Activated T-helper 2 cell treated with anti-CD3 and anti-CD28 coated beads, Interferon-gamma antibody, Interleukin-2, Interleukin-4, amounts not matched to agents 10 μg/mL and 5 μg/mL and 100 μg/mL, durations not matched to agents 14 hours and 24 hours and 36 hours (primary cell): ENCODE data around the gene GPRIN2. TPM values are rescaled to one million over a fixed set of nuclear protein-coding genes. Genes with fewer than 3 reads are reported as not detected.
"Not testable (repeated sequence)": the region's sequence is repeated elsewhere in the genome, so short reads cannot be mapped to it uniquely, and the experiment has no call there.

ENCODE experiments used
- DNase-seq: peaks from one replicate; pipeline ENCODE4 v3.0.0; 2021; ENCODE audit warnings: low spot score
- H3K27ac Mint-ChIP-seq: one replicate; pipeline ENCODE4 v1.8.0; 2021; ENCODE audit warnings: mixed read lengths
- H3K27me3 Mint-ChIP-seq: one replicate; pipeline ENCODE4 v1.8.0; 2021; ENCODE audit warnings: low read depth, mixed read lengths
- H3K36me3 Mint-ChIP-seq: one replicate; pipeline ENCODE4 v1.8.0; 2021; ENCODE audit warnings: low read depth, mixed read lengths
- H3K4me1 Mint-ChIP-seq: one replicate; pipeline ENCODE4 v1.8.0; 2021; ENCODE audit warnings: low read depth, mixed read lengths
- H3K4me3 Mint-ChIP-seq: one replicate; pipeline ENCODE4 v1.8.0; 2021; ENCODE audit warnings: low read depth, mild to moderate bottlenecking, moderate library complexity, mixed read lengths
- H3K9me3 Mint-ChIP-seq: one replicate; pipeline ENCODE4 v1.8.0; 2021; ENCODE audit warnings: mixed read lengths
- intact Hi-C: fragments of 100-400 bp; cut with micrococcal nuclease; formaldehyde crosslinking; loops from one replicate; pipeline ENCODE4 v1.15.1; 2023
- total RNA-seq: library from RNA; stranded (reverse); gene quantifications from 2 replicates; pipeline ENCODE4 v1.2.3, GENCODE V29; 2022

GPRIN2 gene
- total RNA-seq, result not detected in 2 replicates

DNA sequence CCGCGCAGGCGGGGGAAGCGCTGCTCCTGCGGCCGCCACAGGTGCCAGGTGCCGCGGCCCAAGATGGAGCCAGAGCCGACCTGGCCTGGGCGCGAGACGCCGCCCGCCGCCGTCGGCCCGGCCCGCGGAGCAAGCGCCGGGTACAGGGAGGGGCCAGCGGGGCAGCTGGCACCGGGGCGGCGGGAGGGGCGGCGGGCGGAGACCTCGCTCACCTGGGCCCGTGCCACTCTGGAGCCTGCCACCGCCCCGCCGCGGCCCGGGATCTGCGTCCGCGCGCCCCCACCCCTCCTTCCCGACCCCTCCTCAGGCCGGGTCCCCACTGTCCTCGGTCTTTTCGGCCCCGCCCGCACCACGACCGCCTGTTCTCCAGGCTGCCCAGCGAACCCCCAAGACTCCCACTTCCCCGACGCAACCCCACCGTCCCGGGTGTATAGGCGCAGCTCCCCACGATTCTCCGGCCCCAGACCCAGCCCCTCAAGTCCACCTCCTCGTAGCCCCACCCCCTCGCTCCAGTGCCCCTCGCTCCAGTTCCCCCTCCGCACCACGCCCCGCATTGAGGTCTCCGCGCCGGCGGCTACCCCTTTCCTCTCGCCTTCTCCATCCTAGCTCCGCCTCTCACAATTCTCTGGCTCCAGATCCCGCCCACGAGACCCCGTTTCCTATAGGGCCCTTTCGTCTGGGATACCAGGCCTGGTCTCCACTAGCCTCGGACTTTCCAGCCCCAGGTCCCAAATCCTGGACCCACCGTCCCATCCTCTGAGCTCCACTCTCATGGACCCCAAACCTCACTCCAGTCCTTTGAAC lies at the start of gene GPRIN2:
GPRIN2 (minus strand) TSS at position 144 of the 804 bp plus-strand sequence. CDS start 5,922 bp downstream, outside the sequence.
- peaks cover 3% of the 10 kb centered on the region for H3K4me1 Mint-ChIP-seq
- H3K27me3 Mint-ChIP-seq, result peaks cover 14% of the 10 kb centered on the region
- peak; percentile 7 for DNase-seq
- intact Hi-C loops, result no loop called here
- no peak within 1 kb of the TSS for H3K27ac Mint-ChIP-seq
- peak within 1 kb of the TSS; percentile 63 for H3K4me3 Mint-ChIP-seq
- H3K9me3 Mint-ChIP-seq, result no peaks in the 10 kb centered on the region
- H3K36me3 Mint-ChIP-seq, result no peaks in the 10 kb centered on the region

GRCh38 chr10:46600516-46600915 lies 44.1 kb upstream of the GPRIN2 start:
- H3K4me3 Mint-ChIP-seq, H3K4me1 Mint-ChIP-seq, DNase-seq, H3K36me3 Mint-ChIP-seq, H3K27ac Mint-ChIP-seq, H3K27me3 Mint-ChIP-seq, H3K9me3 Mint-ChIP-seq, intact Hi-C loops: not testable (repeated sequence)

- DNase-seq, result peak; percentile 31
- H3K4me1 Mint-ChIP-seq, intact Hi-C loops, H3K27me3 Mint-ChIP-seq, H3K9me3 Mint-ChIP-seq, H3K27ac Mint-ChIP-seq, H3K36me3 Mint-ChIP-seq: not testable (repeated sequence)
- H3K4me3 Mint-ChIP-seq, result peak overlapping the region; percentile 73
These were observed 41.3 kb upstream of the GPRIN2 start for GRCh38 chr10:46597616-46598246.

DNA sequence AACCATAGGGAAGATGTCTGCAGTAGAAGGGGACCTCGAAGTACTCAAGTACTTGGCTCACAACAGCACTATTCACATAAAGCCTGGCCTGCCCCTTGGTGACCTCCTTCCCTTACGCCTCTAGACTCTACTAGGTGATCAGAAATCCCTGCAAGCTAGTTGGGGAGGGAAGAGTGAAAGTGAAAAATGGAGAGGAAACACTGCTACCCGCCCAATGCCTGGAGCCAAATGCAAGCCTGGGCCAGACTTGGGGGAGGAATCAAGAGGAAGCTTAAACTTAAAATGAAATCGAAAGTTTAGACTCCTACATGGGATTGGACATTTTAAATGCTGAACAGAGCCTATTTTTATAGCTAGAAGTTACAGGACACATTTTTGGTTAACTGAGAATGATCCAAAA lies 40.1 kb upstream of the GPRIN2 start:
- H3K4me3 Mint-ChIP-seq, H3K9me3 Mint-ChIP-seq, H3K36me3 Mint-ChIP-seq, H3K27ac Mint-ChIP-seq, intact Hi-C loops, H3K27me3 Mint-ChIP-seq, DNase-seq, H3K4me1 Mint-ChIP-seq: not testable (repeated sequence)

- H3K9me3 Mint-ChIP-seq, intact Hi-C loops, H3K36me3 Mint-ChIP-seq, H3K4me1 Mint-ChIP-seq, H3K27me3 Mint-ChIP-seq, DNase-seq, H3K4me3 Mint-ChIP-seq, H3K27ac Mint-ChIP-seq: not testable (repeated sequence)
These were observed 38.1 kb upstream of the GPRIN2 start for GRCh38 chr10:46594453-46595063.

DNA sequence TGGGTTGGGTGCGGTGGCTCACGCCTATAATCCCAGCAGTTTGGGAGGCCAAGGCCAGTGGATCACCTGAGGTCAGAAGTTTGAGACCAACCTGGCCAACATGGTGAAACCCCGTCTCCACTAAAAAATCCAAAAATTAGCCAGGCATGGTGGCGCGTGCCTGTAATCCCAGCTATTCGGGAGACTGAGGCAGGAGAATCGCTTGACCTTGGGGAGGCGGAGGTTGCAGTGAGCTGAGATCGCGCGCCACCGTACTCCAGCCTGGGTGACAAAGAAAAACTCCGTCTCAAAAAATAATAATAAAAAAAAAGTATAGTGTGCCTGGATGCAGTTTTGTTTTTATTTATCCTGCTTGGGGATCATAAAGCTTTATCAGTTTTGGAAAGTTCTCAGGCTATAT lies 36.8 kb upstream of the GPRIN2 start:
- DNase-seq, H3K4me1 Mint-ChIP-seq, H3K36me3 Mint-ChIP-seq, H3K27me3 Mint-ChIP-seq, H3K4me3 Mint-ChIP-seq, H3K27ac Mint-ChIP-seq, H3K9me3 Mint-ChIP-seq, intact Hi-C loops: not testable (repeated sequence)

DNA sequence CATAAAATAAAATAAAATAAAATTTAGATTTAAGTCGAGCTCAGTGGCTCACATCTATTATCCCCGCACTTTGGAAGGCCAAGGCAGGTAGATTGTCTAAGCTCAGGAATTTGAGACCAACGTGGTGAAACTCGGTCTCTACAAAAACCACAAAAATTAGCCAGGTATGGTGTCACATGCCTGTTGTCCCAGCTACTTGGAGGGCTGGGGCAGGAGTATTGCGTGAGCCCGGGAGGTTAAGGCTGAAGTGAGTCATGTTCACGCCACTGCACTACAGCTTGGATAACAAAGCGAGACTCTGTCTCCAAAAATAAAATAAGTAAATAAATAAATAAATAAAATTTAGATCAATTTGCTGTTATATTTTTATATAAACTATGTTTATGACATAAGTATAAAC lies 34.6 kb upstream of the GPRIN2 start:
- H3K27ac Mint-ChIP-seq, H3K4me3 Mint-ChIP-seq, H3K27me3 Mint-ChIP-seq, H3K4me1 Mint-ChIP-seq, intact Hi-C loops, H3K36me3 Mint-ChIP-seq, DNase-seq, H3K9me3 Mint-ChIP-seq: not testable (repeated sequence)

DNA sequence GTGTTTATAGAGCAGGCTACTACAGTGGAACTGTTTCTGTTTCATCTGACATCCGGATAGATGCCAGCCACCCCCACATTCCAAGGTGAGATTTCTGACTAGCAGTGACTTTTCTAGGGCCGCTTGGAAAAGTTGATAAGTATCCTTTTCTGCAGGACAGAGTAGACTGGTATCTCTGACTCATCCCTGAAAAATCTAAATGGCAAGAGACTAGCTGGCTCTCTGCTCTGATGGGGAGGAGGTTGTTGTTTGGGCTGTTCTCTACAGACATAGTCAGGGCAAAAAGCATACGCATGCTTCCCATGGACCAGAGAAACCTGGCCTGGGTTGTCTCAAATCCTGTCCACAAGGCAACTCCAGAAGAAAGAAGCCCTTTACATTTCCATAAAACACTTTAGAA lies 33.1 kb upstream of the GPRIN2 start:
- H3K4me3 Mint-ChIP-seq, H3K9me3 Mint-ChIP-seq, H3K4me1 Mint-ChIP-seq, H3K36me3 Mint-ChIP-seq, H3K27me3 Mint-ChIP-seq, H3K27ac Mint-ChIP-seq, intact Hi-C loops, DNase-seq: not testable (repeated sequence)

DNA sequence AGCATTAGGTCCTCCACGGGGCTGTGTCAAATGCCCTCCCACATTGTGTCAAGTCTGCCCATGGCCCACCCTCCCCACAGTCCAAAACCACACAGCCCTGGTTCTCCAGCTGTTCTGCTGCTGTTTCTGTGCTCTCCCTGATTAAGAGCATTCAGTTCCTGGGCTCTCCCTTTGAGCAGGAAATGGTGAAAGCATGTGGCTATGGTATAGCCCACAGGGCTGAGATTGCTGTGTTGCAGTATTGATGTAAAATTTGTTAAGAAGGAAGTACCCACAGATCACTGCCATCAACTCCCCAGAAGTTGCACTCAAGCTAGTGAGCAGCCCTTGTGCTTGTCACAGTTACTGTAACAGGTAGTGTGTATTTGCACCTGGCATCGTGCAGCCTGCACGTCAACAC lies 31.8 kb upstream of the GPRIN2 start:
- H3K36me3 Mint-ChIP-seq, H3K27me3 Mint-ChIP-seq: not testable (repeated sequence)

GRCh38 chr10:46587546-46587945 lies 31.1 kb upstream of the GPRIN2 start:
- H3K4me3 Mint-ChIP-seq, H3K27ac Mint-ChIP-seq, intact Hi-C loops, H3K9me3 Mint-ChIP-seq, H3K4me1 Mint-ChIP-seq, DNase-seq, H3K27me3 Mint-ChIP-seq, H3K36me3 Mint-ChIP-seq: not testable (repeated sequence)

More for the DNA sequence above, 31.8 kb upstream of the GPRIN2 start:
- H3K27ac Mint-ChIP-seq, DNase-seq, H3K4me1 Mint-ChIP-seq, H3K9me3 Mint-ChIP-seq, intact Hi-C loops, H3K4me3 Mint-ChIP-seq: not testable (repeated sequence)

DNA sequence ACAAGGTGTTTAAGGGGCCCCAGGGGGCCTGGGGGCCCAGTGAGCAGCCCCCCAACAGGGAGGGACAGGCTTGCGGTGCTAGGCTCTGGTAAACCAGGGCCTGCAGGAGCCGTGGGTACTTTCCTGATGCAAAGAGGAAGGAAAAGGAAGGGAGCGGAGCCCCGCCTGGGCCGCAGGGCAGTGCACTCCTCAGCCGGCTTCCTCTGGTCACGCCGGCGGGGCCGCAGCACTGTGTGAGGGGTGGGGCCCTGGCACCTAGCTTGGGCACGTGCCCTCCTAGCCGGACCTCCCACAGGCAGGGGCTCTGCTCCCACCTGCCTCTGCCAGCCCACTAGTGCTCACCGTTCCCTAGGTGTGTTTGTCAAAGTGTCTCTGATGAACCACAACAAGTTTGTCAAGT lies 28.8 kb upstream of the GPRIN2 start:
- H3K36me3 Mint-ChIP-seq, intact Hi-C loops: not testable (repeated sequence)

DNA sequence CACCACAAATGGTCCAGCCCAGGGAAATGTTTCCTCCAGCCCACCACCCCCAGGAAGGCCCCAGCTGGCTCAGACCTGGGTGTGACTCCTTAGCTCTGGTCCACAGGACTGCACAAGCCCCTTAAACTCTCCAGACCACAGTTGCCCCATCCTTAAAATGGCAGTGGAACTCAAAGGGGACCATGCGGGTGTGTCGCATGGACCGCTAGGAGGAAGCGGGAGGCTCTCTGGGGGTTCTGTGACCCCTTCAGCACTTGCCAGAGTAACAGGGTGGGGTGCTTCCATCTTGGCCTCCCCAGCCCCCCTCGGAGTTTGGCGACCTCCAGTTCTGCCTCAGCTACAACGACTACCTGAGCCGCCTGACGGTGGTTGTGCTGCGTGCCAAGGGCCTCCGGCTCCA lies 27.7 kb upstream of the GPRIN2 start:
- H3K4me1 Mint-ChIP-seq, H3K9me3 Mint-ChIP-seq, intact Hi-C loops, H3K27me3 Mint-ChIP-seq, H3K27ac Mint-ChIP-seq, H3K36me3 Mint-ChIP-seq, H3K4me3 Mint-ChIP-seq, DNase-seq: not testable (repeated sequence)

More for the DNA sequence above, 28.8 kb upstream of the GPRIN2 start:
- not testable (repeated sequence) for H3K27me3 Mint-ChIP-seq, H3K4me3 Mint-ChIP-seq, H3K4me1 Mint-ChIP-seq, H3K27ac Mint-ChIP-seq, H3K9me3 Mint-ChIP-seq, DNase-seq

- H3K27ac Mint-ChIP-seq, DNase-seq, H3K4me3 Mint-ChIP-seq, intact Hi-C loops, H3K4me1 Mint-ChIP-seq, H3K36me3 Mint-ChIP-seq, H3K27me3 Mint-ChIP-seq, H3K9me3 Mint-ChIP-seq: not testable (repeated sequence)
These were observed 26.1 kb upstream of the GPRIN2 start for GRCh38 chr10:46582568-46582967.
